HG02870 (cell line): ENCODE results near the gene SAE1.

Source experiments
- ATAC-seq: cut with Tn5 transposase; IDR thresholded peaks from one replicate; pipeline ENCODE4 v1.9.1; 2021; ENCODE audit warnings: mild to moderate bottlenecking, moderate library complexity; ENCODE audit not compliant: unreplicated experiment

The SAE1 gene

DNA sequence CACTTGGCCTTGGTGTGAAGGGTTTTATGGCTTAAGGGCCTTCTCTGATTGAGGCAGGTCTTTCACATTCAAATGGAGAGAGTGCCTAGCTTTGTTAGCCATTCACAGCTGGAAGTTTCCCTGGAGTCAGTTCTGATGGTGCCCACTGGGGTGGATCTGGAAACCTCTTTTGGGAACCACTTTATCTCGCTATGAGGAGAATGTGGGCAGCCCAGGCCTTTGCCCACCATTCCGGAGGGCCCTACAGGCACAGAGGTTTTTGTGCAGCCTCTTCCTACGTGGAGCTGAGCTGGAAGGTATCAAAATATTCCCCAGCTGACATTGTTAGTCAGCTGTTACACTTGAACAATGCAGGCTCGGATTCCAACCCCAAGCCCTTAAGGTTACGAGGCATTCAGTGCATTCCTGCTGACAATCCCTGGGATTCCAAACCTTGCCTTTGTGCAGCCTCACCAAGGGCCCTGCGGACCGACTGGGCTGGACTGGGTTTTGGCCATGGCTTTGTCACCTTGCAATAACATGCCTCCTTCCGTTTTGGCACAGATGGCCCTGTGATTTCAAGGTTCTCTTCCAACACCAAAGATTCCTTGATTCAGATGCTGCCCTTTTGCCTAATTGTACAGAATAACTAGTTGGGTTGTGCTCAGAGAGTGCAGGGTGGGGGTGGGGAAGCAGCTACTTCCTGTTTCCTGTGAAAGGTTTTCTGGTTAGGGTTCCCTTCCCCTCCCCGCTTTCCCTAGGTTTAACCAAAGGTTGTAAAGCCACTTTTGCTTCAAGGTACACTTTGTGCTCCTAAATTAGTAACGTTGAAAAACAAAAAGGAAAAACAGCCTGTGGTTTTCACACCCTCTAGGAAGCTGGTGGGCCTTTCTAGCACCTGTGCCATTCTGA, 27.0 kb downstream of the SAE1 start:
- ATAC-seq = no peak

DNA sequence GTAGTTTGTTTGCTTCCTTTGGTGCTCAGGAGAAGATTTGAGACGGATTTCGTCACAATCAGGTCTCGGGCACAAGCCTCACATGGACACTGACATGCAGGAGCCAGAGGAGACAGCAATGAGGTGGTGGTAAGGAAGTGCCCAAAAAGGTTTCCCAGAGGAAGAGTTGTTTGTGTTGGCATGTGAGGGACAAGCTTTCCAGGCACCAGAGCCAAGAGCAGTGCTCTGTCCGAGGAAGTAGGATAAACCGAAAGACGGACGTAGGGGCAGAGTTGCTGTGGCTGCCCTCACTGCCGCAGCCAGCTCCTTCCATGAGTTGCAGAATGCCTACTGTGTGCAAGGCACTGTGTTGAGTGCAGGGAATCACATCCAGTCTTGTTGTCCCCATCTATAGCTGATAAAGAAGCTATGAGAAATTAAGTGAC, 27.7 kb downstream of the SAE1 start:
- ATAC-seq = no peak

DNA sequence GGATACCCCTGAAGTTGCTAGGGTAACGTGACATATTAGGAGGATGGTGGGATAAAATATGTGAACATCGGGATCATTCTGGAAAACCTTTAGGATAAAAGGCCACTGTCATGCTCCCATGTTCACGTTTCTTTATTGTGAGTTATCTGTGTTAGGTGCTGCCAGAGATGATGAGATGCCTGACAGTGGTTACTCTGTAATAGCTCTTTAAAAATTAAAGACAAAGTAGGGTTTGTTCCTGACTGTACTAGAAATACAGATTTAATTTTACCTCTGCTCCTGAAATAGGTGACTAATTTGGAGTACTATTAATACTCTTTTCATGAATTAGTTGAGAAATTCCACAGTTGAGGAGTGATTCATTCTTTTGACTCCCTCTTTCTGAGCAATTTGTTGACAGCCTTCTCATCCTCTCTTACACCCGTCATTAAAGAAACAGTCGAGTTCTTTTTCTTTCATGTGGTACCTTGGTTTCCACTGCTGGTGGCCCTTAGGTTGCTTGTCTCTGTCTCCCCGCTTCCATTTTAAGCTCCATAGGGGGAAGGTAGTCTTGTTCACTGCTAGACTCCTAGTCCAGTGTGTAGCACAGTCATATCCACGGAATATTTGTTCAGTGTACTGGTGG, 28.4 kb downstream of the SAE1 start:
- no peak for ATAC-seq

DNA sequence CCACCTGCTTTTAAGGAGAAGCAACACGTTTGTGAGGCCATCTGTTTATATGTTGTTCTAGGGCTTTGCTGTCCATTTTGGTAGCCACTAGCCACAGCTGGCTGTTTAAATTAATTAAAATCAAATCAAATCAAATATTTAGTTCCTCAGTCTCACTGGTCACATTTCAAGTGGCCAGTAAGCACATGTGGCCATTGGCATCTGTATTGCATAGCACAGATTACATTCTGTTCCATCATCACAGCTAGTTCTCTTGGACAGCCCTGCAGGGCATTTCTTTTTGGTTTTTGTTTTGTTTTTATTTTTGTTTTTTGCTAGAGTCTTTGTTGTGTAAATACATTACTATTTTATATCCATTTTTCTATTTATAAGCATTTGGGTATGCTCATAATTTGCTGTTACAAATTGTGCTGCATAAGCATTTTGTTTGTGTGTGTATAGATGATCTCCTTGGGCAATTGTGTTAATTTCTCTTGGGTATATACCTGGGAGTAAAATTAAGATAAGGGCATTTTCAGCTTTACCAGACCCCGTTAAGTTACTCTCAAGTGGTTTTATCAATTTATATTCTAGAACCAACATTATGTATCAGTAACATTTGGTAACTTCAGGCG, 31.3 kb downstream of the SAE1 start:
- ATAC-seq = no peak

DNA sequence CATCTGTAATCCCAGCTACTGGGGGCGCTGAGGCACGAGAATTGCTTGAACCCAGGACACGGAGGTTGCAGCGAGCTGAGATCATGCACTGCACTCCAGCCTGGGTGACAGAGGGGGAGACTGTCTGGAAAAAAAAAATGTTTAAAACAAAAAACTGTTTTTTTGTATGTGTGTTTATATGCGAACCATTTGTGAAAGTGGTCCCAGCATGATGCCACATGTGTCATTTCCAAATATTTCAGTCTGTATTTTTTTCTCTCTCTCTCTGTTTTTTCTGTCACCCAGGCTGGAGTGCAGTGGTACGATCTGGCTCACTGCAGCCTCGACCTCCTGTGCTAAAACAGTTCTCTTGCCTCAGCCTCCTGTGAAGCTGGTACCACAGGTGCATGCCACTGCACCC, 37.4 kb downstream of the SAE1 start:
- ATAC-seq = no peak

DNA sequence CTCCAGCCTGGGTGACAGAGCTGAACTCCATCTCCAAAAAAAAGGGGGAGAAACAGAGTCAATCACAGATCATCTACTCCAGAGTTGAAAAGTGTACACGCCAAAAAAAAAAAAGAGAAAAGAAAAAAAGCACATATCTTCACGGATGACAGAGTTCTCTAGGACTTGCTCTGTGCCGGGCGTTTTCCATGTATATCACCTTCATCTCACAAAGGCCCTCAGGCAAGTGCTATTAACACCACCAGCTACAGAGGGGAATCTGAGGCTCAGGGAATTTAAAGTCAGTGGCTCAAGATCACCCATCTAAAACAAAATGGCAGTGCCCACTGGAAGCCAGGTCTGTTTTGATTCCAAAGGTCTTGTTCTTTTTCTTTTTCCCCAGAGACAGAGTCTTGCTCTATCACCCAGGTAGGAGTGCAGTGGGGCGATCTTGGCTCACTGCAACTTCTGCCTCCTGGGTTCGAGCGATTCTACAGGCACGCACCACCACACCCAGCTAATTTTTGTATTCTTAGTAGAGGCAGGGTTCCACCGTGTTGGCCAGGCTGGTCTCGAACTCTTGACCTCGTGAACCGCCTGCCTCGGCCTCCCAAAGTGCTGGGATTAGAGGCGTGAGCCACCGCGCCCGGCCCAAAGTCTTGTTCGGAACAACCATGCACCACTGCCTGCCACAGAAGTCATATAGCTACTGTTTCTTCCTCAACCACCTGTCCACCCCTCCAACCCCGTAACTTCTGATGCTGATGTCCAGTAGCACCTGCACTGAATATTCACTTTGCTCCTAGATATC, 42.2 kb downstream of the SAE1 start:
- ATAC-seq = no peak

DNA sequence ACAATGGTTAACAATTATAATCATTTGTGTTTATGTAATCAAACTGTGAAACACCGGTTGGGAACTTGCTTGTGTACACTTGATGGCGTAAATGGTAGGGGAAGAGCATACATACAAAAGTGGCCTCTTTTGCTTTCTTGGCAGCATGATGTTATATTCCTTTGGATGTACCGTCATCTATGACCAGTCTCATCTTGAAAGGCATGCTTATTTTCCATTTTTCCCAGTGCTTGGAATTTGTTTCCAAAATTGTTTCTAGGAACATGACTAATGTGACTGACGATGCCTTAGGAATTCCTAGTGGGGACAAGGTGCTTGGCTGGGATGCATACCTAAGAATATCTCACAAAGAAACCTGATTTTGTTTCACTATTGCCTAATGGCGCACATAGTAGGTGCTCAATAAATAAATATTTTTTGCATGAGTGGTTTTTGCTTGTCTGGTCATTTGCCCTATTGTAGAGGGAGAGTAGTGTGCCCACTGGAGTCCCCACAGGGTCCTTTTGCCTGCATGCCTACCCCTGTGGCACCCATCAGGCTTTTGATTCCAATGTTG, 45.5 kb downstream of the SAE1 start:
- no peak for ATAC-seq

DNA sequence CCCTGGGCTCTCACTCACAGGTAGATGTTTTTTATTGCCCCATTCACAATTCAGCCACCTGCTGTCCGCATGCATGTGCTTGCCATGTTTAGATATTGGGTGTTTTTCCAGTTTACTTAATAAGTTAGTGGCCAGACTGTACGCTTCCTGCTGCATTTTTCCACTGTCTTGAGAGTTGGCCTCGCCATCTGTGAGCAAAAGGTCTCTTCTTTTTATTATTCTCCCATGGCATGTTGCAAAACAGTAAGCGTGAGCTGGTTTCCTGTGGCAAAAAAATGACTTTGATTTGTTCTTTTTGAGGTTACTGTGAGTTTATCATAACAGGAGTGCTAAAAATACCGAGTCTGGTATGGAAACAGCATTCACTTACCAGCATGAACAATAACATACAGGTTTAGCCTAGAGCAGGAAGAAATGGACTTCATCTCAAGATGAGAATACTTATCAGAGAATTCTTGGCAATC, 46.0 kb downstream of the SAE1 start:
- no peak for ATAC-seq

DNA sequence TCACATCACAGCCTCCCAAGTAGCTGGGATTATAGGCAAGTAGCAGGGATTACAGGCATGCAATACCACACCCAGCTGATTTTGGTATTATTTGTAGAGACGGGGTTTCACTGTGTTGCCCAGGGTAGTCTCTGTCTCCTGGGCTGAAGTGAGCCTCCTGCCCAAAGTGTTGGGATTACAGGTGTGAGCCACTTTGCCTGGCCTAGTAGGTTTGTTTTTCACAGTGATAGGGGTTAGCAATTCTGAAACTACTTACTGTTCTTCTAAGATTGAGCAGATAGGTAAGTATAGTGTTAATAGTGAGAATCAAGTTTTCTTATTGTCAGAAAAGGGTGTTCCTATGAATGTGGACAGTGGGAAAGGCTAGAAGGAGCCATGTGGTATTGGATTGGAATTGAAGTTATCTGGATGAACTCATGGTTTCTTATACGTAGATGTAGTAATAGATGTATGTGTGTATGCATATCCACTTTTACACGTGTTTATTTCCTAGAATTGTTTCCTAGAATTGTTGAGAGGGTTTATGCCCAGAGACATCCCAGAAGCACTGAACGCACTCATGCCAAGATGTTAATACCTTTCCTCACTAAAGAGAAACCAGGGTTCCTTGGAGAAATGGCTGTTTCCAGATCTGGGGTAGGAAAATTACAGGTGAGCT, 49.1 kb downstream of the SAE1 start:
- ATAC-seq = no peak

DNA sequence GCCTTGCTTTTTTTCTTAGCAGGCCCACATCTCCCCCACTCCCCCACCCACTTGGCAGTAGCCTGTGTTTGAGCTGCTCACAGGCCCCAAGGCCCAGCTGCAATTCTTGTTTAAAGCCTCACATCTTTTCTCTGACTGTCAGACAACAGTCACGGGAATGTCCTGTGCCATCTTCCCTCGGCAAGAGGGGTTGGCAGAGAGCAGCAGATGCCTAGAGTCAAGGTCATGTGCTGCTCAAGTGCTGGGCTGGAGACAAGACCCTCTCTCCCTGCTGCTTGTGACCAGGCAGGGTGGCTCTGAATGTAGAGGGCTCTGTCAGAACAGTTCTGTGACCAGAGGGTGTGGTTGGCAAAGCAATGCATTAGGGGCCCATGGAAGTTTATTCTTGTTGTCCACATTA, 53.0 kb downstream of the SAE1 start:
- no peak for ATAC-seq

DNA sequence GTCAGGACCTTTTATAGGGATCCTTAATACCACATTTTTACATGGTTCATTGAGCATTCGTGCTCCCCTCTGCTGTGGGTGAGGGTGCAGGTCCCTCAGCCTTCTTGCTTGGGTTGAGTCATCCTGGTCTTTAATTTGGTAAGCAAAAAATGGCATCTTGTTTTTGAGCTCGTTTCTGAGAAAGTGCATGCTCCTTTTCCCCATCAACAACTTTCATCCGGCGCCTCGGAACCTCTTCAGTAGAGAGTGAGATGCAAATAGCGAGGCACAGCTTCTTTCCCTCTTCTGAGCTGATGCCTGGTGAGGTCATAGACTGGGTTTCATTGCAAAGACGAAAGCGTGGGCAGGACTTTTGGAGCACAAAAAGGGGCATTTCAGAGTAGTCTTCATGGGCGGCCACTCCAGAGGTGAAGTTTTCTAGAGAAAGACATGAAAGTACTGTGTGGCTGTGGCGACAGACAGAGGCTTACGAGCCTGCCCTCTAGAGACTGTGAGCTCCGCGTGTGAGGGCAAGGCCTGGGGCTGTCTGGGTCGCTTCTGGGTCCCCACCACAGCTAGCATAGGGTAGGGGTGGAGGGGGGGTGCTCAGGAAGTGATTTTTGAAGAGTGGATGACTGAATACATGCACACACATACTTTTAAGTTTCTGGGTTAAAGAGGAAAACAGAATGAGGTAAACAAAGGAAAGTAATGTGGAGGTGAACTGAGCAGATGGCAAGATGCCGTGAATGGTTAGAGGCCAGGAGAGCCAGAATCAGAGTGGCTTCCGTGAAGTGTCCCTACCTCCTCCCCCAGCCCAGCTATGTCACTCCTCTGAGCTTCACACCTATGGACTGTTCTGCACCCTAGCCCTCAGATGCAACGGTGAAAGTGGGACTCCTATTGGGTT, 56.1 kb downstream of the SAE1 start:
- ATAC-seq = peak; percentile 82

DNA sequence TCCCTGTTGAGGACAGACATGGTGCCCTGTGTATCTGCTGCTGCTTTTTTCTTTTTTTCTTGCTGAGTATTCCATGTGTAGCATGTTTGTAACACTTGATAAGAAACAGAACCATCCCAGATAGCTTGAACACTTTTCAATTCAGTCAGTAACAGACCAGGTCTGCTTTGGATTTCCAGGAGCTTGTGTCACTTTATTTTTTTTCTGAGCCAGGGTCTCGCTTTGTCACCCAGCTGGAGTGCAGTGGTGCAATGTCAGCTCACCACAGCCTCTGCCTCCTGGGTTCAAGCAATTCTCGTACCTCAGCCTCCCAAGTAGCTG, 56.7 kb downstream of the SAE1 start:
- ATAC-seq = no peak

DNA sequence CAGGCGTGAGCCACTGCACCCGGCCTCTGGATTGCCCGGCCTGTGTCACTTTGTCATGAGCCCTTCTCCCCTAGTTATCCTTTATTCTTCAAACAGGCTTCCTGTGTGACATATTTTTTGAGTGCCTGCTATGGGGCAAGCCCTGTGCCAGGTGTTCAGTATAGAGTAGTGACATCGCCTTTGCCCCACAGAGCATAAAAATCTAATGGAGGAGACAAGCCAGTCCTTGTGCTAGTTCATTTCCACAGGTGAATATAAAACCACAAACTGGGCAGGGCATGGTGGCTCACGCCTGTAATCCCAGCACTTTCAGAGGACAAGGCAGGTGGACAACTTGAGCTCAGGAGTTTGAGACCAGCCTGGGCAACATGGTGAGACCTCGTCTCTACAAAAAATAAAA, 57.2 kb downstream of the SAE1 start:
- no peak for ATAC-seq

DNA sequence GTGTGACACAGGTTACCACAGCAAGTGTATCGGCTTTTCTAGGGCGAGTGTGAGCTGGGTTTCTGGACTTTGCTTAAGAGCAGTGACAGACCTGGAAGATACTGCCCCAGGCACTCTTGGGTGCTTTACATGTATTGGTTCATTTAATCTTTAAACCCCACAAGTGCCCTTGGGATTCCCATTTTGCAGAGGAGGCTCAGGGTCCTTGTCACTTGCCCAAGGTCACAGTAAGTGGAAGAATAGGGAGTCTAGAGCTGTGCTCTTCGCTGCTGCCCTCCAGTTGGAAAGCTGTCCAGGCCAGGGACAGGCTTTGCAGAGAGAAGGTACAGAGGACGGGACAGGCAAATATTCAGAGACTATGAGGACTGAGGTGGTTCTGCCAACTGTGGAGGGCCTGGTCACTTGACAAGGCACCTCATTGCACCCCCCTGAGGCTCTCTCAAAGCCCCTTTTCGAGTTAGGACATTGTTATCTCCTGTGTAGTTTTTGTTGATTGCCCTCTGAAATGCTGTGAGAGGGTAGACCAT, 57.9 kb downstream of the SAE1 start:
- ATAC-seq = no peak

DNA sequence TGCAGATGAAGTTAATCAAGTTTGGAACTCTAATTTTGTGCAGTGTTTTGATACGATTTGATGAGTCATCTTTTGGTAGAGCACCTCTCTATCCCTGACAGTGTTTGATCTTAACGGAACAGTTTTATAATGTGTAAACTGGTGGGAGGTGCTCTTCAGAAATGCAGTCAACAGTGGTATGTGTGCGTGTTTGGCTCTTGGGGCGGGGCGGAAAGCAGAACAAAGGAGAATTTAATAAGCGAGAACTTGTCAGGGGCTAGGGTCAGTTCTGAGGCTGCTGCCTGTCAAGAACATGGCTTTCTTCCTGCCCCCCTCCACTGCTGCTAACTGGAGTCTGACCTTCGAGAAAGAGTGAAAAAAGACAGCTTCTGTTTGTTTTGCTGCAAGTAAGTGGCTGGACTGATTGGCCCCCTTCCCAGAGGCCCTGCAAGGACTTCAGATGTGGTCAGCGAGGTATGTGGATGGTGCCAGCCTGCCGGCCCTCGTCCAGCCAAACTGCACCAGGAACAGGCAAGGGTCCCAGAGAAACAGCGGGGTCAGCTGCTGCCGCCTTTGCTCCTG, 59.6 kb downstream of the SAE1 start:
- ATAC-seq = no peak

DNA sequence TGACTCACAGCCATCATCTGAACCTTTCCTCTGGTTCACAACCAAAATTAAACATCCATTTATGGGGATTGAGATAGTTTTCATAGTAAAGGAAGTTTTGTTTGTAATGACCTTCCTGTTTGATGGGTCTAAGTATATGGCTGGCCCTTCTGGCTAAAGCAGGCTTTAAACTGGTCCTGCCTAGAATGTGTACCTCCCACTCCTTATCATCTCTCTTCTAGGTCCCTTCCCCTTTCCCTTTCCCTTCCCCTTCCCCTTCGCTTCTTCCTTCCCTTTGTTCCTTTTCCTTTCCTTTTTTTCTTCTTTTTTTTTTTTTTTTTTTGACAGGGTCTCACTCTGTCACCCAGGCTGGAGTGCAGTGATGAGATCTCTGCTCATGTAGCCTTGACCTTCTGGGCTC, 64.8 kb downstream of the SAE1 start:
- ATAC-seq = no peak

DNA sequence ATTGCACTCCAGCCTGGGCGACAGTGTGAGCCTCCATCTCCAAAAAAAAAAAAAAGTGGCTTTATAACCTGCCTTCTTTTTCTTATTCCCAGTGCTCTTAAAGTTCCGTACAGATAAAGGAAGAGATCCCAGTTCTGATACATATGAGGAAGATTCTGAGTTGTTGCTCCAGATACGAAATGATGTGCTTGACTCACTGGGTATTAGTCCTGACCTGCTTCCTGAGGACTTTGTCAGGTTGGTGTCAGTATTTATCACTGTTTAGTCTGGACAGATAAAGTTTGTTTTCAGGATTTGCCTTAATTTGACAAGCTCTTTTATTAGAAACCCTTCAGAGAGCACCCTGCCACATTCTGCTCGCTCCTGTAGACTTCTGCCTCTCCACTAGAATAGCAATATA, 66.5 kb downstream of the SAE1 start:
- no peak for ATAC-seq

DNA sequence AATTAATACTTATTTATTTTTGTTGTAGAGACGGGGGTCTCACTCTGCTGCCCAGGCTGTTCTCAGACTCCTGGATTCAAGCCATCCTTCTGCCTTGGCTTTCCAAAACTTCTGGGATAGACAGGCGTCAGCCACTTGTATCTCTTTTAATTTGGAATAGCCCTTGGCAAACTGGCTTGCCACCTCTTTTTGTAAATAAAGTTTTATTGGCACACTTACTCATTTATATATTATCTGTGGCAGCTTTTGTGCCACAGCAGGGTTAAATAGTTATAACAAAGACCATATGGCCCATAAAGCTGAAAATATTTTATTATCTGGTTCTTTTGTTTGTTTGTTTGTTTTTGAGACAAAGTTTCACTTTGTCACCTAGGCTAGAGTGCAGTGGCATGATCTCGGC, 69.9 kb downstream of the SAE1 start:
- ATAC-seq = no peak

DNA sequence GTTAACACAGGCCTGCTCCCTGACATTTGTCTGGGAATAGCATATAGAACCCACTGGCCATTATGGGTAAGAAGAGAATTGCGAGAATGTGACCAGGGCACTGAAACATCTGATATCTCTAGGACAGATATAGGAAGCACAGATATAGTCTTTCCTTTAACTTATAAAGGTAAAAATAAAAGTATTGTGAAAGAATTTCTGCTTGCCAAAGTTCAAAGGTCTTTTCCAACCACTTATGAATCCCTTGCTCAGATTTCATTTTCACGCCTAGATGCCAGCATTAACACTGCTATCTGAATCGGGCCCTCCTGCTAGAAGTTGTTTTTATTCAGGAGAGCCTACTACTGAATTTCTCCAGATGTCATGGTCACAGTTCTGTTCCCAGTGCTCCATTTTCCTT, 72.6 kb downstream of the SAE1 start:
- no peak for ATAC-seq
